C1 segment of cervical spinal cord (tissue), 14 donors: ENCODE data around the gene MICAL3.
A peak's percentile ranks its signal among the peaks of the same experiment; 100 is the strongest.

ENCODE experiments used
- DNase-seq, 14 donors: peaks; one replicate each; lab custom pipeline; 2025; lab: John Stamatoyannopoulos, UW

Gene MICAL3

GRCh38 chr22:17955590-17956379, 68.6 kb downstream of the MICAL3 start:
- DNase-seq, result peak in 1 of 14 donors; percentile 71

DNA sequence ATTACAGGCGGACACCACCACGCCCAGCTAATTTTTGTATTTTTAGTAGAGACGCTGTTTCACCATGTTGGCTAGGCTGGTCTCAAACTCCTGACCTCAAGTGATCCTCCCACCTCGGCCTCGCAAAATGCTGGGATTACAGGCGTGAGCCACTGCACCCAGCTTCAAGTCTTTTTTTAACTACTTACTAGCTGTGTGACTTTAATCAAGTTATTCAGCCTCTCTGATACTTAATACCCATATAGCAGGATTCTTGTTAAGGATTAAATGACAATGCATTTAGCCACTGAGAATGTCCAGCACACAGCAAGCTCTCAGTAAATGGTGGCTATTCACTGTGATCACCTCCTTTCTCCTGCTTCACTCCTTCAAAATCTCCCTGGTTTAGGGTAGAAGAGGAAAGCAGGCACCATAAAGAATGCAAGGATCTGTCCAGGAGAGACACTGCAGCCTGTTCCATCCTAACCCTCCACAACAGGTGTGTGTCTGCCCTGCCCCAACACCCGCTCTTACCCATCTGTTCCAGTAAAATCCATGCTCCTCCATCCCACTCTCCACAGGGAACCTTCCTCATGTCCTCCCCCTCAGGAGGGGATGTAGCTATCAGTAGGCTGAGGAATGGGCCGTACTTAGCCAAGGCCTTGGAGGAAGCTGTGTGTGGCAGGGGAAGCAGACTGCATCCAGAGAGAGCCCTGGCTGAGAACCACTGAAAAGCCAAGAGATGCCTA, 69.3 kb downstream of the MICAL3 start:
- DNase-seq, result peak in 1 of 14 donors; percentile 71

DNA sequence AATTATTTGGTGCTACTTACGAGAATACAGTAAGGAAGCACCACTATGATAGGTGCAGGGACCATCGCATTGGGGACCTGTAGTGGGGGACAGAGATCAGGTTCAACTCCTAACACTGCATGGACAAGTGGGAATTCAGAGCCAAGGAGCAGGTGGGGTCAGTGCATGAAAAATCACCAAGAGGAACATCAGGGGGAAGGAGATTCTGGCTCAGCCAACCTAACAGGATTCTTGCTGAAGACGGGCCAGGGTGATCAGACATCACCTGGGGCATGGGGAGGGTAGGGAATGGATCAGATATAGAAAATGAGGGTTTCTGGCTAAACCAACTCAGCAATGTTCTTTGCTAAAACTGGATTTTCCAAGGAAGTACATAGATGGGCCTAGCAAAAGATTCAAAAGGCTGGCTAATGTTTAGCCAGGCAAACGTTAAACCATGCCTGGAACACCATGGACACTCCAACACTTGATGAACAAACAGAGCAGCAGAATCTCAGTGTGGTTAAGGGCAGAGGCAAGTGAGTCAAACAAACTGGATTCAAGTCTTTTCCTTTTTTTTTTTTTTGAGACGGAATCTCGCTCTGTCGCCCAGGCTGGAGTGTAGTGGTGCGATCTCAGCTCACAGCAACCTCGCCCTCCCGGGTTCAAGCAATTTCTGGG, 70.0 kb downstream of the MICAL3 start:
- DNase-seq, result no peak

- DNase-seq, result no peak
Measured at GRCh38 chr22:17953147-17953546, 71.2 kb downstream of the MICAL3 start.

- peak in 1 of 14 donors; percentile 57 for DNase-seq
Measured at GRCh38 chr22:17952273-17952801, 72.0 kb downstream of the MICAL3 start.

DNA sequence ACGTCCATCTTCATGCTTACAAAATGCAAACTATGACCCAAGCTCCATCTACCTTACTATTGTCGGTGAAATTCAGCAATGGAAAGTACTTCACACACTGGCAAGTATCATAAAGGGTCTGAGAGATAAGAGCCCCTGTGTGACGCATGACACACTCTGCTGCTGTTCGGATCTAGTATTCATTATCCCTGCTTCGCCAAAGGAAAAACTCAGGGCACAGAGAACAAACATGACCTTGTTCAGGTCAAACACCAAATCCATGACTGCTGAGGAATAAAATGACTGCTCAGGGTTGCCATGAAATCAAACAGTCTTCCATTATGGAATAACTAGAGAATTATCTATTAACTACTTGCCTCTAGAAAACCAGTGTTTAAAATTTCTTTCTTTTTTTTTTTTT, 73.0 kb downstream of the MICAL3 start:
- DNase-seq, result no peak

DNA sequence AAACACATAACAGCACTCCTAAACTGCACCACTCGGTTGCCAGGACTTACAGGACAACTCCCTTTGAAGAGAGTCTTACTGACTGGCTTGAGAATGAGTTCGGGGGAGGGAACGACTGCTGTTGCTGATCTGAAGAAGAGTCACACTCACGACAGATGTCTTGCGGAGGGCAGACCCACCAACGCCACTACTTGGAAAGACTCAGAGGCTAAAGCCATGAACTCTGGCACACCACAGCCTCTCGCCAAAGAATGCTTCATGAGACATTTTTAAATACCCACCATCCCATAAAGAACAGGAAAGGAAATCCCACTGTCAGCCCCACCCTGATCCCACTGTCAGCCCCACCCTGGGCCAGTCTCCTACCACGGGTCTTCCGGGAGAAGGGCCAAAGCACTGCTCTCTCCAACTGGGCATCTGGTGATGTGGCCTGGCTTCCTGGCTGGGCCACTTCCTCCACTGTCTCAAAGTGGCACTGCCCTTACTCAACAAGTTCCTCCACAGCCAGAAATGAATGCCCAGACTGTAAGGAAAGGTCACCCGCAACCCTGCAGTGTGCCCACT, 73.6 kb downstream of the MICAL3 start:
- peak in 5 of 14 donors; percentile 12 to 61 (median 29) for DNase-seq

DNA sequence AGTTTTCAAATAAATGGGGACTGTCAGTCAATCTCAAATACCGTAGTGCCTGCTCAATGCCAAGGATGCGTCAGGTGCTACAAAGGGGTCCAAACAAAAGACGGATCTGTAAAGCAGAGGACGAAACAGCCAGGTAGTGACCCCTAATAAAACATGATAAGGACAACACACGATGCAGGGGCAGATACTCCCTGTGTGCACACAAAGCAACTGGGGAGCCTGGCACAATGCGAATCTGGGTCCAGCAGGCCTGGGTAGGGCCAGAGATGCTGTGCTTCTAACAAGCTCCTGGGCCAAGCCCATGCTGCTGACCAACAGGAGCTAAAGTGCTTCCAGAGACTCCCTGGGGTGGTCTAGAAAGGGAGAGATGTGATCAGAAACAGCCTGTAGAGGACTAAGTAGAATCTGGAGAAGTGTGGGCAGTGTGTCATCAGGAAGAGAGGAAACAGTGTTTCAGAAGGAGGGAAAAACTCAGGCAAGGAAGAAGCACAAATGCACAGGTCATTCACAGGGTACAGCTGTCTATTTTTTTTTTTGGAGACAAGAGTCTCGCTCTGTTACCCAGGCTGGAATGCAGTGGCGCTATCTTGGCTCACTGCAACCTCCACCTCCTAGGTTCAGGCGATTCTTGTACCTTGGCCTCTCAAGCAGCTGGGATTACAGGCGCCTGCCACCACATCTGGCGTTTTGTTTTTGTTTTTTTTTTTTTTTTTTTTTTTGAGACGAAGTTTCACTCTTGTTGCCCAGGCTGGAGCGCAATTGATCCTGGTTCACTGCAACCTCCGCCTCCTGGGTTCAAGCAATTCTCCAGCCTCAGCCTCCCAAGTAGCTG, 74.5 kb downstream of the MICAL3 start:
- DNase-seq, result no peak

- DNase-seq, result no peak
Measured at GRCh38 chr22:17948101-17948500, 76.3 kb downstream of the MICAL3 start.

GRCh38 chr22:17946662-17947367, 77.5 kb downstream of the MICAL3 start:
- no peak for DNase-seq

DNA sequence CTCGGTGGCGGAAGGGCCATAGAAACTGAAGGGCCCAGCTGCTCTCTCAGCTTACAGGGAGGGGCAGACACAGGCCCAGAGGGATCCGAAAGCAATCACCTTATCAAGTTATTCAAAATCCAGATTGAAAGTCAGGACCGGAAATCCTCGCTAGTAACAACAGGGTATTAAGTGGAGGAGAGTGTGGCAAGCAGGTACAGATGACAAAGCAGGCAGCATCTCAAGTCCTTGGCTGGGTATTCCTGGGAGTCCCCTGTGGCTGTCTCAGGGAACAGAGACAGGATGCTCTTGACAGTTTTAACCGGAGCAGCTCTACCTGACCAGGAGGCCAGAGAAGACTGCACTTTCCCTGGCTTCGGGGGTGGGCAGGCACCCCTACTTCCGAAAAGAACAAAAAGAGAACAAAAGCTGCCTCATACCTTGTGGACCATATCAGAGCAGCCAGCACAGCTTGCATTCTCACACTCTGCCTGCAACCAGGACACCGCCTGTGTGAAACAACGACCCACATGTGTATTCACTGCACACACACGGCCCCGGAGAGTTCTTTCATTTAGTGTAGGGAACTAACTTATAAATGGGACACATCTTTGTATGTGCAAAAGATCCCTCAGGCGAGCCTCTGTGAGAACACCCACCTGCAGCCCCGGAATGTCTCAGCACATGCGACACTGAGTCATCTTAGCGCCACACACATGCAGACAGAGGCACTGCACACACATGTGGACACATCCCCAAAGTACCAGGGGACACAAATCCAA, 78.3 kb downstream of the MICAL3 start:
- DNase-seq, result peak in 1 of 14 donors; percentile 78

GRCh38 chr22:17945156-17945887, 79.0 kb downstream of the MICAL3 start:
- no peak for DNase-seq

GRCh38 chr22:17944256-17944655, 80.1 kb downstream of the MICAL3 start:
- DNase-seq, result no peak

DNA sequence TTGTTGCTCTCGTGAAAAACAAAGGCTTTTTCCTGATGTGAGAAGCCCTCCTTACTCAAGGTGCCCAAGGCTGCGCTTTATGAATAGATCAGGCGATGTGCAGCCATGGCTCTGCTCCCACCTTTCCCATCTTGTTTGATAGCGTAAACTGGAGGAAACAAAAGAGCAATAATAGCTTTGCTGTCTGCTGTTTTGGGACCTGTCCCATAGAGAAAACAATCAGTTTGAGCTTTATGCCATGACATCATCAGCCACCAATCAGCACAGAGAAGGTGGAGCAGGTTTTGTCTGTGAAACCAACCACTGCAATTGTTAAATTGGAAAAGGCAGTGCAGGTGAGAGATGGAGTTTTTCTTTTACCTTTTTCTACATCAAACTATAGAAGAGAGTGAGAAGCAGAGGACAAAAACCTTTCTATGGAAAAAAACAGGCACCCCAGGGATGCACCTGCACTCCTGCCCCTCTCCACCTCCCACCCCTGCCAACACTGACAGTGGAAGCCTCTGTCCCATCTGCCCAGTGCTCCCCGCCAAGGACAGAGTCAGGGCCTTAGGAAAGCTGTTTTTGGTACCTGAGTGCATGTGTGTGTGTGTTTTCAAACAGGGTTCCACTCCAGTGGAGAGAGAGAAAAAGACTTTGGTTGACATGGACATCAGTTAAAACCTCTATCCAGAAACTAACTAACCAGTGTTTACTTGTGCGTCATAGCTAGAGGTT, 80.7 kb downstream of the MICAL3 start:
- peak in 1 of 14 donors; percentile 96 for DNase-seq

DNA sequence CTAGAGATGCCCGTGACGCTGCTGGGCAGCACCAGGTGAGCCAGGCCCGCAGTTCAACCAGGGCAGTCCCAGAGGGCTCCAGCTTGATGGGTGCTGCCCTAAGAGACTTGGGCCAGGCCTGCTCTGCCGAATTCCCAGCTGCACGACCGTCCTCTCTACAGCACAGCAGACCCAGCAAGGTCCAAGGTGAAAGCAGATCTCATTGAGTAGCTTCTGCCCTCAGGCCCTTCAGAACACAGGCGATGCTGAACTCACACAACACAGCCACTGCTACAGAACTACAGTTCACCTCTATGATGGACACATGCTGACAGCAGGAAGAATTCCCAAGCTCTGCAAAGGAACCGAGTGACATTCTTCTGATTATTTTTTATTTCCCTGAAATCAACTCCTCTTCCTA, 81.6 kb downstream of the MICAL3 start:
- no peak for DNase-seq

GRCh38 chr22:17941471-17942406, 82.6 kb downstream of the MICAL3 start:
- no peak for DNase-seq

GRCh38 chr22:17939579-17939978, 84.8 kb downstream of the MICAL3 start:
- DNase-seq, result no peak
